HCT116 (cell line): Measurements from ENCODE around the gene SMYD4. TPM values are rescaled to one million over a fixed set of nuclear protein-coding genes. Genes with fewer than 3 reads are reported as not detected.

ENCODE experiments used
- ATAC-seq: fragments of 200-7000 bp; cut with Tn5 transposase; 2 replicates; pipeline ENCODE4 v1.9.1; 2020; ENCODE audit warnings: mild to moderate bottlenecking, moderate library complexity
- BruUV-seq: library from RNA; stranded (reverse); fragments of 400-500 nt; replicated peaks from 2 replicates; lab custom pipeline; 2021; lab: Mats Ljungman, UMichigan
- CTCF ChIA-PET: fragments of 300-600 bp; sonication (Branson Sonifier 250); formaldehyde crosslinking; loops from one replicate; lab custom pipeline; 2021; ENCODE audit warnings: antibody characterized with exemption; lab: Charles Lee
- POLR2A ChIA-PET: fragments of 300-600, 350-600 bp; sonication (Branson Sonifier 250); formaldehyde crosslinking; loops from one replicate; lab custom pipeline; 2021; ENCODE audit warnings: antibody characterized with exemption; lab: Charles Lee
- RAD21 ChIA-PET, 2 experiments: fragments of 300-600 bp; sonication (Branson Sonifier 250); formaldehyde crosslinking; loops; one replicate each; lab custom pipeline; 2023; ENCODE audit warnings: low total read pairs in 2 of 2; ENCODE audit not compliant: uncharacterized antibody in 2 of 2, unreplicated experiment in 2 of 2, low non-redundant PET in 1 of 2; lab: Charles Lee
- DNase-seq: peaks from one replicate; pipeline ENCODE4 v3.0.0-alpha.2; 2010; ENCODE audit warnings: low read depth, low spot score
- H2AFZ ChIP-seq: fragments of 200-600 bp; shearing (Covaris generic), sonication (generic); 2 replicates; pipeline ENCODE4 v1.6.1; 2017; ENCODE audit warnings: low read depth, mixed run types, mixed read lengths, antibody characterized with exemption, low read length; ENCODE audit not compliant: poor library complexity, severe bottlenecking
- H3K27ac ChIP-seq: 2 replicates; pipeline ENCODE4 v1.5.1; 2012; ENCODE audit warnings: low read depth, low read length
- H3K27me3 ChIP-seq: fragments of 200-600 bp; sonication (generic); 2 replicates; pipeline ENCODE4 v1.6.1; 2016; ENCODE audit warnings: mixed run types, low read length, mixed read lengths; ENCODE audit not compliant: insufficient read depth
- H3K36me3 ChIP-seq, 2 experiments: fragments of 200-500 bp in 1 of 2; fragments of 200-600 bp in 1 of 2; sonication (Bioruptor generic) in 1 of 2; sonication (generic) in 1 of 2; 2 replicates each; pipeline versions ENCODE4 v1.5.1 to v1.6.1; 2014 to 2016; ENCODE audit warnings: low read length in 2 of 2, inconsistent platforms in 1 of 2, mixed read lengths in 1 of 2, mixed run types in 1 of 2; ENCODE audit not compliant: insufficient read depth in 2 of 2, control insufficient read depth in 1 of 2
- H3K4me1 ChIP-seq, 2 experiments: fragments of 200-600 bp in 1 of 2; sonication (generic) in 1 of 2; 2 replicates each; pipeline versions ENCODE4 v1.5.1 to v1.6.1; 2012 to 2017; ENCODE audit warnings: low read length in 2 of 2, inconsistent platforms in 1 of 2, mild to moderate bottlenecking in 1 of 2, mixed read lengths in 1 of 2, mixed run types in 1 of 2, moderate library complexity in 1 of 2; ENCODE audit not compliant: insufficient read depth in 2 of 2, control insufficient read depth in 1 of 2
- H3K4me2 ChIP-seq: fragments of 200-600 bp; sonication (generic); 2 replicates; pipeline ENCODE4 v1.6.1; 2017; ENCODE audit warnings: mixed run types, low read length, mixed read lengths
- H3K4me3 ChIP-seq, 2 experiments: fragments of 200-600 bp in 1 of 2; sonication (generic) in 1 of 2; replicated peaks in 1 of 2; 2 replicates each; pipeline ENCODE4 v1.5.1; 2011 to 2016; ENCODE audit warnings: low read length in 2 of 2, control low read depth in 1 of 2, low read depth in 1 of 2, mild to moderate bottlenecking in 1 of 2, mixed read lengths in 1 of 2, mixed run types in 1 of 2
- H3K79me2 ChIP-seq: fragments of 200-600 bp; sonication (generic); 2 replicates; pipeline ENCODE4 v1.6.1; 2017; ENCODE audit warnings: mild to moderate bottlenecking, mixed run types, low read length, moderate library complexity, mixed read lengths; ENCODE audit not compliant: insufficient read depth
- H3K9ac ChIP-seq: fragments of 200-600 bp; sonication (generic); 2 replicates; pipeline ENCODE4 v1.6.1; 2016; ENCODE audit warnings: low read length, mixed read lengths
- H3K9me2 ChIP-seq: fragments of 200-600 bp; sonication (generic), shearing (Covaris generic); 2 replicates; pipeline ENCODE4 v1.6.1; 2017; ENCODE audit warnings: mixed run types, mild to moderate bottlenecking, moderate library complexity; ENCODE audit not compliant: insufficient read depth
- H3K9me3 ChIP-seq, 2 experiments: fragments of 200-500 bp in 1 of 2; fragments of 200-600 bp in 1 of 2; sonication (Bioruptor generic) in 1 of 2; sonication (generic) in 1 of 2; 2 replicates each; pipeline ENCODE4 v1.6.1; 2014 to 2017; ENCODE audit warnings: low read length in 2 of 2, mixed read lengths in 2 of 2, inconsistent platforms in 1 of 2, low read depth in 1 of 2, mild to moderate bottlenecking in 1 of 2, mixed run types in 1 of 2, moderate library complexity in 1 of 2; ENCODE audit not compliant: control insufficient read depth in 1 of 2, insufficient read depth in 1 of 2
- H4K20me1 ChIP-seq: fragments of 200-600 bp; sonication (generic), shearing (Covaris generic); 2 replicates; pipeline ENCODE4 v1.6.1; 2017; ENCODE audit warnings: mixed run types, mild to moderate bottlenecking, moderate library complexity; ENCODE audit not compliant: insufficient read depth
- CBX3 ChIP-seq: IDR thresholded peaks from 2 replicates; pipeline ENCODE4 v1.6.1; 2012; ENCODE audit warnings: low read depth
- CEBPB ChIP-seq: IDR thresholded peaks from 2 replicates; pipeline ENCODE4 v1.6.1; 2012; ENCODE audit warnings: low read depth
- CTCF ChIP-seq, 3 experiments: fragments of 200-600 bp in 1 of 3; sonication (generic) in 1 of 3; IDR thresholded peaks in 2 of 3; conservative IDR thresholded peaks in 1 of 3; 2 replicates each; pipeline ENCODE4 v1.5.1; 2012 to 2017; ENCODE audit warnings: low read depth in 2 of 3, low read length in 2 of 3, antibody characterized with exemption in 1 of 3, borderline replicate concordance in 1 of 3, control low read depth in 1 of 3, mild to moderate bottlenecking in 1 of 3, mixed read lengths in 1 of 3, mixed run types in 1 of 3, moderate library complexity in 1 of 3; ENCODE audit not compliant: insufficient read depth in 1 of 3
- ELF1 ChIP-seq: IDR thresholded peaks from 2 replicates; pipeline ENCODE4 v1.6.1; 2012; ENCODE audit warnings: low read depth, borderline replicate concordance
- EZH2 ChIP-seq: fragments of 200-600 bp; sonication (generic); IDR thresholded peaks from 2 replicates; pipeline ENCODE4 v1.6.1; 2017; ENCODE audit warnings: antibody characterized with exemption, mixed run types
- EZH2phosphoT487 ChIP-seq: fragments of 200-600 bp; IDR thresholded peaks from 2 replicates; pipeline ENCODE4 v1.6.1; 2018; ENCODE audit warnings: antibody characterized with exemption, borderline replicate concordance
- JUND ChIP-seq: IDR thresholded peaks from 2 replicates; pipeline ENCODE4 v1.6.1; 2012
- POLR2A ChIP-seq: IDR thresholded peaks from 2 replicates; pipeline ENCODE4 v1.7.0; 2011; ENCODE audit warnings: borderline replicate concordance; ENCODE audit not compliant: insufficient read depth, insufficient read length; ENCODE audit errors: extremely low read depth
- RAD21 ChIP-seq: IDR thresholded peaks from 2 replicates; pipeline ENCODE4 v1.6.1; 2012; ENCODE audit warnings: low read depth, mild to moderate bottlenecking
- REST ChIP-seq: IDR thresholded peaks from 2 replicates; pipeline ENCODE4 v1.6.1; 2012; ENCODE audit warnings: low read depth
- SIN3A ChIP-seq: IDR thresholded peaks from 2 replicates; pipeline ENCODE4 v1.6.1; 2012; ENCODE audit warnings: low read depth
- SP1 ChIP-seq: IDR thresholded peaks from 2 replicates; pipeline ENCODE4 v1.6.1; 2012; ENCODE audit warnings: low read depth
- SRF ChIP-seq: IDR thresholded peaks from 2 replicates; pipeline ENCODE4 v1.6.1; 2012; ENCODE audit warnings: low read depth
- TCF7L2 ChIP-seq: IDR thresholded peaks from 2 replicates; pipeline ENCODE4 v1.7.0; 2011; ENCODE audit warnings: borderline replicate concordance, inconsistent platforms; ENCODE audit not compliant: insufficient read depth, insufficient read length; ENCODE audit errors: extremely low read depth
- ZFX ChIP-seq: fragments of 450-650 bp; IDR thresholded peaks from 2 replicates; pipeline ENCODE4 v1.6.1; 2017
- intact Hi-C: fragments of 100-400 bp; cut with micrococcal nuclease; formaldehyde crosslinking; loops from 2 replicates; pipeline ENCODE4 v1.10.0; 2022
- total RNA-seq: library from RNA; stranded (reverse); gene quantifications from one replicate; pipeline ENCODE4 v1.2.1, GENCODE V29; 2021; ENCODE audit not compliant: unreplicated experiment

SMYD4 gene
- total RNA-seq, 1 experiment from 2014 or later = 16.9 TPM

GRCh38 chr17:1867307-1867706 lies 37.6 kb upstream of the SMYD4 start:
- Histone ChIP-seq H3K27me3 (no peaks in the 10 kb centered on the region), H3K36me3 (peaks cover 2 to 24% of the 10 kb centered on the region in 2 experiments; a peak in 3 of 4 replicates), H3K9me3 (no peaks in the 10 kb centered on the region), H3K9ac (no peak overlapping the region), H2AFZ (no peak overlapping the region), H3K4me3 (no peak overlapping the region), H3K4me2 (no peak overlapping the region), H3K9me2 (no peaks in the 10 kb centered on the region), H3K4me1 (no peaks in the 10 kb centered on the region), H4K20me1 (no peaks in the 10 kb centered on the region), H3K79me2 (peaks cover 37% of the 10 kb centered on the region), H3K27ac (no peak overlapping the region)
- POLR2A ChIA-PET = no interaction called here
- no TSS peak for BruUV-seq
- DNase-seq = no peak
- no peak for ATAC-seq
- TF ChIP-seq CBX3 = no peak
- no peak for TF ChIP-seq CTCF (IDR thresholded peaks at IDR 0.05 in 2 of 3, conservative IDR thresholded peaks at IDR 0.05 in 1 of 3; ENCODE audit: borderline replicate concordance in 1 of 3, insufficient read depth in 1 of 3, low read depth in 2 of 3, low read length in 2 of 3)
- TF ChIP-seq RAD21 = no peak
- no peak for TF ChIP-seq ZFX
- no peak for TF ChIP-seq TCF7L2
- TF ChIP-seq ELF1 = no peak
- TF ChIP-seq EZH2 = no peak
- no peak for TF ChIP-seq SIN3A
- no peak for TF ChIP-seq SP1
- TF ChIP-seq POLR2A = no peak
- TF ChIP-seq REST = no peak
- TF ChIP-seq EZH2phosphoT487 = no peak
- no peak for TF ChIP-seq JUND
- TF ChIP-seq SRF = no peak
- TF ChIP-seq CEBPB = no peak
- intact Hi-C loops = loop anchor here (5.0 to 10.0 kb wide), 2 partner anchors 145 to 203 kb away; partner anchors contain the start of gene WDR81
- RAD21 ChIA-PET = no interaction called here
- CTCF ChIA-PET = interaction anchor here (0.9 kb wide), 1 partner anchor 12 kb away, joined by 3 read pairs; no protein-coding TSS in a partner anchor
